HepG2 (cell line): ENCODE results near the gene PMAIP1.

Source experiments
- GABPA ChIP-seq, 2 experiments: IDR thresholded peaks; 2 replicates each; pipeline ENCODE4 v1.6.1; 2011 to 2016; ENCODE audit warnings: low read depth in 2 of 2, low read length in 1 of 2, missing biosample characterization in 1 of 2, missing genetic modification characterization in 1 of 2
- PBX3 ChIP-seq: sonication (generic); formaldehyde crosslinking; IDR thresholded peaks from 2 replicates; pipeline ENCODE4 v1.8.1; 2023; ENCODE audit warnings: missing genetic modification reagents, inconsistent platforms, borderline replicate concordance
- PRDM10 ChIP-seq: sonication (generic); formaldehyde crosslinking; IDR thresholded peaks from 2 replicates; pipeline ENCODE4 v1.4.0; 2020; ENCODE audit warnings: low read depth, missing genetic modification reagents
- REST ChIP-seq, 2 experiments: IDR thresholded peaks; 2 replicates each; pipeline ENCODE4 v1.6.1; 2011 to 2012; ENCODE audit warnings: low read length in 2 of 2, borderline replicate concordance in 1 of 2, low read depth in 1 of 2, mild to moderate bottlenecking in 1 of 2, moderate library complexity in 1 of 2
- SOX5 ChIP-seq: IDR thresholded peaks from 2 replicates; pipeline ENCODE4 v1.6.1; 2016; ENCODE audit warnings: borderline replicate concordance
- U2AF2 ChIP-seq: fragments of 200-400 bp; formaldehyde crosslinking; IDR thresholded peaks from 2 replicates; pipeline ENCODE4 v1.6.1; 2017; ENCODE audit warnings: low read depth, mild to moderate bottlenecking, low read length
- ZFP1 ChIP-seq: IDR thresholded peaks from 2 replicates; pipeline ENCODE4 v1.6.1; 2016

GRCh38 chr18:59866551-59867269, 33.1 kb upstream of the PMAIP1 start:
- TF ChIP-seq PBX3 (no peak), U2AF2 (no peak), ZFP1 (CRISPR knock-in tag) (no peak), GABPA (IDR thresholded peaks at IDR 0.05; ENCODE audit: low read depth, low read length) (no peak), GABPA (CRISPR knock-in tag; IDR thresholded peaks at IDR 0.05; ENCODE audit: low read depth) (no peak), SOX5 (CRISPR knock-in tag) (no peak), PRDM10 (no peak), REST (IDR thresholded peaks at IDR 0.05; ENCODE audit: borderline replicate concordance in 1 of 2, low read depth in 1 of 2, low read length in 2 of 2) (no peak)
